Measurements from ENCODE around the gene WNK2. TPM values are rescaled to one million over a fixed set of nuclear protein-coding genes. Genes with fewer than 3 reads are reported as not detected.

WNK2 gene
- total and polyA plus RNA-seq, 2 donors (not counting 3 experiments of a cell fraction or from before 2014, with no cell fraction given) = not detected

DNA sequence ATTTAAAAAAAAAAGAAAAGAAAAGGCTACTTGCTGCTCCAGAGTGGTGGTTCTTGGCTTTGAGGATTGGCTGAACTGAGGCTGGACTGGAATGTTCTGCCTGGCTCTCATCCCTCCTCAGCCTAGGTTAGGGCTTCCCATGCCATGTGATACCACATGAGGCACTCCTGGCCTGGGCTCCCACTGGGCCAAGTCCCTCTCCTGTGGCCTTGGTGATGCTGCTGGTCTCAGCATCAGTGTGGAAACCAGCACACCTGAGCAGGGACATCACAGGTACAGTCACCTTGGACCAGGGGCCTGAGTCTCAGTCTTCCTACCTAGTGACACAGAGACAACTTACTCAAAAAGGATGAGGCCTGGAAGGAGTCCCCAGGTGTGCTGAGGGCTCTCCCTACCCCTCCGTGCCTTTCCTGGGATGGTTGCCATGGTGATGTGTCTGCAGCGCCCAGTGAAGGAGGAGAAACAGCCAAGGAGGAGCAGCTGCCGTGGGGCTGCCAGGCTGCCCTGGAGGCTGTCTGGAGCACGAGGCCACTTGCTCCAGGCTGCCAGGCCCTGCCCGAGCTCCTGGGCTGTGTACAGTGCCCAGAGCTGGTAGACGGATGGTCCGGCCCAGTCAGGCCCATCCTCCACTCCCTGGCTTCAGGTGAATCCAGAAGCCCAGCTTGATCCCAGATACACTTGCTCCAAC, 71.0 kb downstream of the WNK2 start:
- intact Hi-C loops (cut with micrococcal nuclease) (no loop called here), dilution Hi-C loops (cut with MboI; ENCODE audit: extremely low pct_ligation_motif_present, low sequenced_read_pairs) (no loop called here)
- no peaks in the 10 kb centered on the region for H4K20me1 ChIP-seq (replicated peaks; ENCODE audit: control insufficient read depth, extremely low read depth, insufficient read depth, low read length)
- H2AFZ ChIP-seq (ENCODE audit: low read depth, low read length) = no peak overlapping the region
- DNase-seq (ENCODE audit: low read depth, low spot score) = no peak
- ChIA-PET CTCF (no interaction called here), POLR2A (no interaction called here)
- TF ChIP-seq FOS (IDR thresholded peaks at IDR 0.05; ENCODE audit: borderline replicate concordance, insufficient read depth, low read length) = no peak
- no peak for TF ChIP-seq GATA2 (IDR thresholded peaks at IDR 0.05; ENCODE audit: insufficient read depth, insufficient read length, low read depth, low read length)
- no peak for TF ChIP-seq JUN (IDR thresholded peaks at IDR 0.05; ENCODE audit: borderline replicate concordance, insufficient read depth, insufficient read length, low read depth)
- TF ChIP-seq MYC (IDR thresholded peaks at IDR 0.05; ENCODE audit: low read depth, low read length) = no peak
- TF ChIP-seq POLR2A (IDR thresholded peaks at IDR 0.05; ENCODE audit: low read depth, low read length) = no peak
- TF ChIP-seq CTCF (IDR thresholded peaks at IDR 0.05; ENCODE audit: extremely low read depth in 1 of 2, insufficient read depth in 1 of 2, low read depth in 1 of 2, low read length in 2 of 2) = no peak
- TF ChIP-seq EZH2 (IDR thresholded peaks at IDR 0.05; ENCODE audit: borderline replicate concordance, low read depth, low read length, severe bottlenecking) = no peak
- TF ChIP-seq POLR2AphosphoS5 (IDR thresholded peaks at IDR 0.05; ENCODE audit: insufficient read depth, low read depth, low read length) = no peak
- no peak for TF ChIP-seq MAX (IDR thresholded peaks at IDR 0.05; ENCODE audit: insufficient read depth, insufficient read length)
- H3K4me3 ChIP-seq (replicated peaks in 1 of 3; ENCODE audit: insufficient read depth in 1 of 3, low read depth in 1 of 3, low read length in 3 of 3) = no peak overlapping the region
- H3K36me3 ChIP-seq (ENCODE audit: control insufficient read depth in 2 of 2, extremely low read depth in 1 of 2, insufficient read depth in 2 of 2, low read length in 2 of 2) = no peaks in the 10 kb centered on the region
- BruUV-seq (replicated peaks) = no TSS peak
- no peaks in the 10 kb centered on the region for H3K9me1 ChIP-seq (replicated peaks; ENCODE audit: control insufficient read depth, extremely low read depth, insufficient read depth, low read length)
- no peaks in the 10 kb centered on the region for H3K4me1 ChIP-seq (ENCODE audit: control insufficient read depth, extremely low read depth, insufficient read depth, low read length)
- H3K79me2 ChIP-seq (ENCODE audit: control insufficient read depth, insufficient read depth, low read length) = no peaks in the 10 kb centered on the region
- no peak overlapping the region for H3K4me2 ChIP-seq (ENCODE audit: insufficient read depth, low read length)
- no peak overlapping the region for H3K9ac ChIP-seq (replicated peaks; ENCODE audit: extremely low read depth, insufficient read depth, low read length)
- no peaks in the 10 kb centered on the region for H3K9me3 ChIP-seq (replicated peaks; ENCODE audit: control insufficient read depth, insufficient read depth, low read length)
- no peaks in the 10 kb centered on the region for H3K27me3 ChIP-seq (ENCODE audit: control insufficient read depth in 2 of 2, insufficient read depth in 2 of 2, low read length in 2 of 2)
- H3K27ac ChIP-seq (ENCODE audit: insufficient read depth, low read depth, low read length) = no peak overlapping the region
- no peak for FAIRE-seq

All from endothelial cell of umbilical vein (primary cell).